ENCODE data around the gene CNTNAP4.

The CNTNAP4 gene

DNA sequence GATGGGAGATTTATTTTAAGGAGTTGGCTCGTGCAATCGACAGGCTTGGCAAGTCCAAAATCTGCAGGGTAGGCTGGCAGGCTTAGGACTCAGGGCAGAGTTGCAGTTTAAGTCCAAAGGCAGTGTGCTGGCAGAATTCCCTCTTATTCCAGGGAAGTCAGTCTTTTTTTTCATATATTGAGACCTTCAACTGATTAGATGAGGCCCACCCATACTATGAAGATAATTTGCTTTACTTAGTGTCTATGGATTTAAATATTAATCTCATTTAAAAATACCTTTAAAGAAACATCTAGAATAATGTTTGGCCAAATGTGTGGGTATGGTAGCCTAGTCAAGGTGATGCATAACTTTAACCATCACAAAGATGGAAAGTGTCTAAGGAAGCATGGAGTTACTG is 99.8 kb downstream of the CNTNAP4 start:
- Histone ChIP-seq H3K4me3 (IDR thresholded peaks at IDR 0.05; ENCODE audit: insufficient read depth, low read depth, low read length) (no peak overlapping the region), H2AFZ (ENCODE audit: low read depth) (no peak overlapping the region), H3K4me1 (ENCODE audit: low read depth, poor library complexity, severe bottlenecking) (no peaks in the 10 kb centered on the region), H3K9ac (no peak overlapping the region), H4K20me1 (ENCODE audit: insufficient read depth) (no peaks in the 10 kb centered on the region), H3K79me2 (ENCODE audit: insufficient read depth, low read depth) (no peaks in the 10 kb centered on the region), H3K27me3 (ENCODE audit: insufficient read depth, low read depth) (no peaks in the 10 kb centered on the region), H3K4me2 (no peak overlapping the region), H3K36me3 (ENCODE audit: insufficient read depth) (no peaks in the 10 kb centered on the region), H3K27ac (no peak overlapping the region)
- TF ChIP-seq, protein P1, sequence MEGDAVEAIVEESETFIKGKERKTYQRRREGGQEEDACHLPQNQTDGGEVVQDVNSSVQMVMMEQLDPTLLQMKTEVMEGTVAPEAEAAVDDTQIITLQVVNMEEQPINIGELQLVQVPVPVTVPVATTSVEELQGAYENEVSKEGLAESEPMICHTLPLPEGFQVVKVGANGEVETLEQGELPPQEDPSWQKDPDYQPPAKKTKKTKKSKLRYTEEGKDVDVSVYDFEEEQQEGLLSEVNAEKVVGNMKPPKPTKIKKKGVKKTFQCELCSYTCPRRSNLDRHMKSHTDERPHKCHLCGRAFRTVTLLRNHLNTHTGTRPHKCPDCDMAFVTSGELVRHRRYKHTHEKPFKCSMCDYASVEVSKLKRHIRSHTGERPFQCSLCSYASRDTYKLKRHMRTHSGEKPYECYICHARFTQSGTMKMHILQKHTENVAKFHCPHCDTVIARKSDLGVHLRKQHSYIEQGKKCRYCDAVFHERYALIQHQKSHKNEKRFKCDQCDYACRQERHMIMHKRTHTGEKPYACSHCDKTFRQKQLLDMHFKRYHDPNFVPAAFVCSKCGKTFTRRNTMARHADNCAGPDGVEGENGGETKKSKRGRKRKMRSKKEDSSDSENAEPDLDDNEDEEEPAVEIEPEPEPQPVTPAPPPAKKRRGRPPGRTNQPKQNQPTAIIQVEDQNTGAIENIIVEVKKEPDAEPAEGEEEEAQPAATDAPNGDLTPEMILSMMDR (conservative IDR thresholded peaks at IDR 0.05; ENCODE audit: low read depth, low read length), result no peak

DNA sequence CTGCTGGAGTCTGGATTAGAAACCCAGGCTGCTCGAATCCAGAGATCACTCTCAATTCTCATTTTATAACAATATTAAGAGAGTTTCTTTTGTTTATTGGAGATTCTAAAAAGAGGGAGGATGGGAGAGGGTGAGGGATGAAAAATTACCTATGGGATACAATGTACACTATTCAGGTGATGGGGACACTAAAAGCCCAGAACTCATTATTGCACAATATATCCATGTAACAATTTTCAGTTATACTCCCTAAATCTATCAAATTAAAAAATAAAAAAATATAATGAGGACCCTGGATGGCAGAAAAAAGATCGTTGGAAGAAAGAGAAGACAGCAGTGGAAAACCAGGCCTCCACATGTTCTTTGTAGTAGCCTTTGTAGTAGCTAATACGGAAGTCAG is 100.8 kb downstream of the CNTNAP4 start:
- TF ChIP-seq, protein P1 (conservative IDR thresholded peaks at IDR 0.05; ENCODE audit: low read depth, low read length), result no peak
- H3K79me2 ChIP-seq (ENCODE audit: insufficient read depth, low read depth), result no peaks in the 10 kb centered on the region

DNA sequence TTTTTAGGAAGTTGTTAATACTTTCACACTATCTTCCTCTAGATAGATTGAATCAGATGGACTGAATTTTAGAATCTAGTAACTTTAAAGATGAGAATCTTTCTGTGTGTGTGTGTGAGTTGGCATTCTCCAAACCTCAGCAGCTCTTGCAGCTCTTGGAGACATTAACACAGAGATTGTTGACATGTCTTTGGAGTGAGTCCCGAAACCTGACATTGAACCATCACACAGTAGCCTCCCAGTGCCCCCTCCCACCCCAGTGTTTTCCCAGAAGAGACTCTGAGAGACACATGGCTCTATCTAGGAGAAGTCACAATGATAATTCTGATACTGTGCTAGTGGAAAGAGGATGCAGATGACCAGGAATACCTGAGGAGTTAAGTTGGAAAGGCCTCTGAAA is 103.9 kb downstream of the CNTNAP4 start:
- no peaks in the 10 kb centered on the region for H4K20me1 ChIP-seq (ENCODE audit: insufficient read depth)
- H3K79me2 ChIP-seq (ENCODE audit: insufficient read depth, low read depth), result no peaks in the 10 kb centered on the region
- no peaks in the 10 kb centered on the region for H3K27me3 ChIP-seq (ENCODE audit: insufficient read depth, low read depth)
- H3K36me3 ChIP-seq (ENCODE audit: insufficient read depth), result no peaks in the 10 kb centered on the region
- no peak overlapping the region for H3K4me3 ChIP-seq (IDR thresholded peaks at IDR 0.05; ENCODE audit: insufficient read depth, low read depth, low read length)
- H3K4me2 ChIP-seq, result no peak overlapping the region
- TF ChIP-seq, protein P1 (conservative IDR thresholded peaks at IDR 0.05; ENCODE audit: low read depth, low read length), result no peak
- H3K9ac ChIP-seq, result no peak overlapping the region
- H3K4me1 ChIP-seq (ENCODE audit: low read depth, poor library complexity, severe bottlenecking), result no peaks in the 10 kb centered on the region
- H2AFZ ChIP-seq (ENCODE audit: low read depth), result no peak overlapping the region
- no peak overlapping the region for H3K27ac ChIP-seq

More for the DNA sequence above, 100.8 kb downstream of the CNTNAP4 start:
- no peak overlapping the region for H2AFZ ChIP-seq (ENCODE audit: low read depth)
- no peak overlapping the region for H3K4me3 ChIP-seq (IDR thresholded peaks at IDR 0.05; ENCODE audit: insufficient read depth, low read depth, low read length)
- H3K4me1 ChIP-seq (ENCODE audit: low read depth, poor library complexity, severe bottlenecking), result no peaks in the 10 kb centered on the region
- no peaks in the 10 kb centered on the region for H3K27me3 ChIP-seq (ENCODE audit: insufficient read depth, low read depth)
- H3K4me2 ChIP-seq, result no peak overlapping the region
- H3K9ac ChIP-seq, result no peak overlapping the region
- no peaks in the 10 kb centered on the region for H3K36me3 ChIP-seq (ENCODE audit: insufficient read depth)
- H4K20me1 ChIP-seq (ENCODE audit: insufficient read depth), result no peaks in the 10 kb centered on the region
- H3K27ac ChIP-seq, result no peak overlapping the region

DNA sequence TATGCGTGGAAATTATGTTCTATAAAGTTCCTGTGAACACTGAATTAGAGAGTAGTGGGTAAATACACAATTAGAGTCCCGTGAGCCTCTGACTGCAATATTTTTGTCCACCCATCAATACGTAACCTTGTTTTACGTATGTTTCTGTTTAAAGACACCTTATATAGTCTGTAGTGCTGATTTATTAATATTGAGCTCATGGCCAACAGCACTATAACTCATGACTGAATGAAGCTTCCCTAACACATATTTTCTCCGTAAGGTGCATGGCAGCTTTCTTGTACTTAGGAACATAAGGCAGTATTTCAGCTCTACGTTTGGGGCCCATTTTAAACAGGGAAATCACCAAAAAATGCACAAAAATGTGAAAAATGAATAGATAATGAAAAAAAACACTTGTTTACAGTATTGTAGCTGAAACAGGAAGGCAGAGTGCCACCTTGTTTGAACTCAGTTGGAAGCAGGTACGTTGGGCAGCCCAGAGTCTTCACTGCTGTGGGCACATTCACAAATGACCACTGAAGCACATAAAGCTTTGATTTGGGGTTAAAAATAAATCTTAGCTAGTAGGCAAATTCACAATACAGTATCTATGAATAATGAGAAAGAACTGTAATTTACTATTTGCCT is 108.5 kb downstream of the CNTNAP4 start:
- Histone ChIP-seq H3K36me3 (ENCODE audit: insufficient read depth) (no peaks in the 10 kb centered on the region), H3K27ac (no peak overlapping the region), H3K79me2 (ENCODE audit: insufficient read depth, low read depth) (no peaks in the 10 kb centered on the region), H2AFZ (ENCODE audit: low read depth) (no peak overlapping the region), H3K4me3 (IDR thresholded peaks at IDR 0.05; ENCODE audit: insufficient read depth, low read depth, low read length) (no peak overlapping the region), H3K4me1 (ENCODE audit: low read depth, poor library complexity, severe bottlenecking) (no peaks in the 10 kb centered on the region), H3K9ac (no peak overlapping the region), H3K27me3 (ENCODE audit: insufficient read depth, low read depth) (no peaks in the 10 kb centered on the region), H4K20me1 (ENCODE audit: insufficient read depth) (no peaks in the 10 kb centered on the region), H3K4me2 (no peak overlapping the region)
- TF ChIP-seq, protein P1 (conservative IDR thresholded peaks at IDR 0.05; ENCODE audit: low read depth, low read length), result no peak
